ENCODE data around the gene KMT2C.

DNA sequence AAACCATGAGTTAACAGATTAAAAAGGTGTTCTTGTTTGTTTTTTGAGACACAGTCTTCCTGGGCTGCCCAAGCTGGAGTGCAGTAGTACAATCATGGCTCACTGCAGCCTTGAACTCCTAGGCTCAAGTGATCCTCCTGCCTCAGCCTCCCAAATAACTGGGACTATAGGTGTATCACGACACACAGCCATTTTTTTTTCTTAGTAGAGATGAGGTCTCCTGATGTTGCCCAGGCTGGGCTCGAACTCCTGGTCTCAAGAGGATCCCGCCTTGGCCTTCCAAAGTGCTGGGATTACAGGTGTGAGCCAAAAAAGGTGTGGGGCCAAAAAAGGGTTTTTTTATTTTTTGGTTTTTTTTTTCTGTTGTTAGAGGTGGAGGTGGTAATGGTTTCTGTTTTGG lies 29.3 kb downstream of the KMT2C start:
- no peak for TF ChIP-seq EZH2 (IDR thresholded peaks at IDR 0.05; ENCODE audit: borderline replicate concordance)
- TF ChIP-seq CTCF (IDR thresholded peaks at IDR 0.05; ENCODE audit: poor library complexity), result no peak
